Keratinocyte (primary cell): ENCODE measurements around the gene ANKRD23. TPM values are rescaled to one million over a fixed set of nuclear protein-coding genes. Genes with fewer than 3 reads are reported as not detected.
A peak's percentile ranks its signal among the peaks of the same experiment; 100 is the strongest.

ENCODE experiments used
- DNase-seq: peaks from one replicate; pipeline ENCODE4 v3.0.0-alpha.2; 2011; ENCODE audit warnings: low read depth, missing footprints, low spot score
- FAIRE-seq: peaks from 2 replicates; lab custom pipeline; 2011; peaks lifted over from hg19 to GRCh38; lab: Jason Lieb, UNC
- H2AFZ ChIP-seq: 2 replicates; pipeline ENCODE4 v1.6.0; 2012; ENCODE audit warnings: low read length, control low read depth, inconsistent platforms; ENCODE audit not compliant: control insufficient read depth
- H3K27ac ChIP-seq: 2 replicates; pipeline ENCODE4 v1.5.1; 2011; ENCODE audit warnings: low read length; ENCODE audit not compliant: control insufficient read depth, insufficient read depth
- H3K27me3 ChIP-seq: 3 replicates; pipeline ENCODE4 v1.6.0; 2011; ENCODE audit warnings: low read length; ENCODE audit not compliant: control insufficient read depth, insufficient read depth; ENCODE audit errors: extremely low read depth
- H3K36me3 ChIP-seq, 2 experiments: 2 replicates in 1 of 2; 3 replicates in 1 of 2; pipeline ENCODE4 v1.5.1; 2011; ENCODE audit warnings: low read length in 2 of 2, mild to moderate bottlenecking in 1 of 2; ENCODE audit not compliant: control insufficient read depth in 2 of 2, insufficient read depth in 2 of 2; ENCODE audit errors: extremely low read depth in 1 of 2
- H3K4me1 ChIP-seq: 3 replicates; pipeline ENCODE4 v1.5.1; 2011; ENCODE audit warnings: low read length; ENCODE audit not compliant: control insufficient read depth, insufficient read depth; ENCODE audit errors: extremely low read depth
- H3K4me2 ChIP-seq: 3 replicates; pipeline ENCODE4 v1.6.0; 2011; ENCODE audit warnings: low read depth, low read length; ENCODE audit not compliant: control insufficient read depth, insufficient read depth; ENCODE audit errors: extremely low read depth
- H3K4me3 ChIP-seq, 3 experiments: fragments of 200-600 bp in 1 of 3; sonication (generic) in 1 of 3; 2 replicates in 2 of 3; 3 replicates in 1 of 3; pipeline ENCODE4 v1.5.1; 2011 to 2016; ENCODE audit warnings: low read length in 3 of 3, mild to moderate bottlenecking in 3 of 3, control low read depth in 2 of 3, inconsistent platforms in 1 of 3, low read depth in 1 of 3, mixed read lengths in 1 of 3, mixed run types in 1 of 3, moderate library complexity in 1 of 3; ENCODE audit not compliant: control insufficient read depth in 2 of 3, insufficient read depth in 2 of 3; ENCODE audit errors: extremely low read depth in 1 of 3
- H3K79me2 ChIP-seq: 2 replicates; pipeline ENCODE4 v1.6.0; 2012; ENCODE audit warnings: low read length; ENCODE audit not compliant: control insufficient read depth, insufficient read depth
- H3K9ac ChIP-seq: 3 replicates; pipeline ENCODE4 v1.6.0; 2011; ENCODE audit warnings: low read length; ENCODE audit not compliant: control insufficient read depth, insufficient read depth; ENCODE audit errors: extremely low read depth
- H3K9me1 ChIP-seq: 3 replicates; pipeline ENCODE4 v1.6.0; 2011; ENCODE audit warnings: low read length; ENCODE audit not compliant: control insufficient read depth, insufficient read depth; ENCODE audit errors: extremely low read depth
- H3K9me3 ChIP-seq: 2 replicates; pipeline ENCODE4 v1.5.1; 2012; ENCODE audit warnings: low read depth, low read length; ENCODE audit not compliant: control insufficient read depth
- H4K20me1 ChIP-seq: 3 replicates; pipeline ENCODE4 v1.6.0; 2011; ENCODE audit warnings: low read length; ENCODE audit not compliant: control insufficient read depth, insufficient read depth; ENCODE audit errors: extremely low read depth
- EZH2 ChIP-seq: IDR thresholded peaks from one replicate; pipeline ENCODE4 v1.6.1; 2012; ENCODE audit warnings: inconsistent platforms, mild to moderate bottlenecking, low read length, moderate library complexity
- dilution Hi-C: fragments of 300-500 bp; cut with MboI; formaldehyde crosslinking; loops from one replicate; pipeline ENCODE4 v1.7.0; 2020; ENCODE audit warnings: low sequenced_read_pairs; ENCODE audit not compliant: extremely low pct_ligation_motif_present
- polyA plus RNA-seq, 5 experiments: library from polyadenylated mRNA; depleted of rRNA in 3 of 5; stranded (reverse) in 3 of 5; stranded (forward) in 1 of 5; unstranded in 1 of 5; fragments of >200 nt; gene quantifications; 1 replicate in 1 of 5; 2 replicates in 3 of 5; 3 replicates in 1 of 5; pipeline versions ENCODE4 v1.2.1 to v1.2.3, GENCODE V29; 2011 to 2012; ENCODE audit warnings: missing spikeins in 2 of 5, low read depth in 1 of 5, low replicate concordance in 1 of 5
- TF ChIP-seq, protein P1 (sequence below), 3 experiments: IDR thresholded peaks in 1 of 3; conservative IDR thresholded peaks in 1 of 3; optimal IDR thresholded peaks in 1 of 3; 2 replicates in 2 of 3; 3 replicates in 1 of 3; pipeline versions ENCODE3 to v1.5.1; 2011; ENCODE audit warnings: low read length in 3 of 3, mild to moderate bottlenecking in 3 of 3, moderate library complexity in 2 of 3, control low read depth in 1 of 3, inconsistent platforms in 1 of 3; ENCODE audit not compliant: insufficient read depth in 2 of 3; ENCODE audit errors: extremely low read depth in 1 of 3

ANKRD23 gene
- polyA plus RNA-seq, 1 donor (not counting 4 experiments of a cell fraction or from before 2014, with no cell fraction given) = 1.4 TPM

- H4K20me1 ChIP-seq = no peaks in the 10 kb centered on the region
- H3K9me3 ChIP-seq = no peaks in the 10 kb centered on the region
- peaks cover 21 to 27% of the 10 kb centered on the region in 2 experiments for H3K36me3 ChIP-seq
- DNase-seq (no peak), FAIRE-seq (no peak)
- peaks cover 31% of the 10 kb centered on the region for H3K4me1 ChIP-seq
- no peaks in the 10 kb centered on the region for H3K27me3 ChIP-seq
- peak overlapping the region; percentile 75 to 90 (median 80) for H3K4me3 ChIP-seq
- H3K9me1 ChIP-seq = no peaks in the 10 kb centered on the region
- peak overlapping the region; percentile 61 for H3K27ac ChIP-seq
- peaks cover 9% of the 10 kb centered on the region for H3K79me2 ChIP-seq
- H3K4me2 ChIP-seq = peak overlapping the region; percentile 93
- no peak for TF ChIP-seq EZH2
- TF ChIP-seq, protein P1, sequence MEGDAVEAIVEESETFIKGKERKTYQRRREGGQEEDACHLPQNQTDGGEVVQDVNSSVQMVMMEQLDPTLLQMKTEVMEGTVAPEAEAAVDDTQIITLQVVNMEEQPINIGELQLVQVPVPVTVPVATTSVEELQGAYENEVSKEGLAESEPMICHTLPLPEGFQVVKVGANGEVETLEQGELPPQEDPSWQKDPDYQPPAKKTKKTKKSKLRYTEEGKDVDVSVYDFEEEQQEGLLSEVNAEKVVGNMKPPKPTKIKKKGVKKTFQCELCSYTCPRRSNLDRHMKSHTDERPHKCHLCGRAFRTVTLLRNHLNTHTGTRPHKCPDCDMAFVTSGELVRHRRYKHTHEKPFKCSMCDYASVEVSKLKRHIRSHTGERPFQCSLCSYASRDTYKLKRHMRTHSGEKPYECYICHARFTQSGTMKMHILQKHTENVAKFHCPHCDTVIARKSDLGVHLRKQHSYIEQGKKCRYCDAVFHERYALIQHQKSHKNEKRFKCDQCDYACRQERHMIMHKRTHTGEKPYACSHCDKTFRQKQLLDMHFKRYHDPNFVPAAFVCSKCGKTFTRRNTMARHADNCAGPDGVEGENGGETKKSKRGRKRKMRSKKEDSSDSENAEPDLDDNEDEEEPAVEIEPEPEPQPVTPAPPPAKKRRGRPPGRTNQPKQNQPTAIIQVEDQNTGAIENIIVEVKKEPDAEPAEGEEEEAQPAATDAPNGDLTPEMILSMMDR (optimal IDR thresholded peaks at IDR 0.05 in 1 of 3, IDR thresholded peaks at IDR 0.05 in 1 of 3, conservative IDR thresholded peaks at IDR 0.05 in 1 of 3; ENCODE audit: extremely low read depth in 1 of 3, insufficient read depth in 2 of 3, low read length in 3 of 3) = peak in 2 of 3 experiments; percentile 49 to 64
- peak overlapping the region; percentile 60 for H3K9ac ChIP-seq
- peak overlapping the region; percentile 65 for H2AFZ ChIP-seq
- dilution Hi-C loops = no loop called here
Observed at GRCh38 chr2:96868555-96869280, 24.9 kb upstream of the ANKRD23 start.

DNA sequence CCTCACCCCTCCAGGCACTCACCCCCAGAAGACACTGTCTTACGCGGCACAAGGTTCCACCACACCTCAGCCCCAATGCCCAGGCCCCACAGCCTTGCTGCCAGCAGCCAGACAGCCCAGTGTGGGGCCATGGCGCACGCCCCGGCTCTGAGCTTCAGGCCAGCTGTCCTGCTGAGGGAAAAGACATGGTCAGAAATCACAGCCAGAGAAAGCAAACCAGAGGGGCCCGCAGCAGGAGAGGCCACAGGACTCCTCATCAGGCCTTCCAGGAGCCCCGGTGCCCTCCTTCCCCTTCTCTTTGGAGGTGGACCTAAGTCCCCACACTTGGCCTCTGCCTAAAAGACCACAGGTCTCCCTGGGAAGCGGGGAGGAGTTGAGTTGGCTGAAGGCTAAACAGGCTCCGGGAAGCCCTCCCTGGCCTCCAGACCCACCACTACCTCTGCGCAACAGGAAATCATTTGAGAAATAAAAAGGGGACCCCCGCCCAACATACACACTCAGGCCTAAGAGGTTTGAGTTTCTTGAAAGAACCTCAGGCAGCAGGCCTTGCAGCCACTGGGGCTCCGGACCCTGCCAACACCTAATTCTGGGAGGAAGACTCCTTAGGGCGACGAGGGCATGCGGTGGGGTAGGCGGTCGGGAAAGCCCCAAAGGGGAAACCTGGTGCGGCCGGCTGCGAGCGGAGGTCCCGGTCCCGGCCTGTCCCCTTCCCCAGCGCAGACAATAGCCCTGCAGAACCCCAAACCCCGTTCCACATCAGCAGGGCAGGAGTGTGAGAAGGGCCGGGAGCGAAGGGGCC lies 24.1 kb upstream of the ANKRD23 start:
- Histone ChIP-seq H3K79me2 (peaks cover 9% of the 10 kb centered on the region), H3K4me1 (peaks cover 28% of the 10 kb centered on the region), H3K9me3 (no peaks in the 10 kb centered on the region), H4K20me1 (no peaks in the 10 kb centered on the region), H3K9ac (peak overlapping the region; percentile 60), H3K36me3 (peaks cover 28 to 29% of the 10 kb centered on the region in 2 experiments), H2AFZ (peak overlapping the region; percentile 65), H3K9me1 (no peaks in the 10 kb centered on the region), H3K27ac (peak overlapping the region; percentile 4), H3K27me3 (no peaks in the 10 kb centered on the region), H3K4me2 (peak overlapping the region; percentile 93), H3K4me3 (peak overlapping the region; percentile 75 to 90 (median 80))
- FAIRE-seq (no peak), DNase-seq (no peak)
- TF ChIP-seq EZH2 = no peak
- TF ChIP-seq, protein P1 (optimal IDR thresholded peaks at IDR 0.05 in 1 of 3, IDR thresholded peaks at IDR 0.05 in 1 of 3, conservative IDR thresholded peaks at IDR 0.05 in 1 of 3; ENCODE audit: extremely low read depth in 1 of 3, insufficient read depth in 2 of 3, low read length in 3 of 3) = no peak
- dilution Hi-C loops = no loop called here
